Measurements from ENCODE around the gene RHOBTB1.

The RHOBTB1 gene

DNA sequence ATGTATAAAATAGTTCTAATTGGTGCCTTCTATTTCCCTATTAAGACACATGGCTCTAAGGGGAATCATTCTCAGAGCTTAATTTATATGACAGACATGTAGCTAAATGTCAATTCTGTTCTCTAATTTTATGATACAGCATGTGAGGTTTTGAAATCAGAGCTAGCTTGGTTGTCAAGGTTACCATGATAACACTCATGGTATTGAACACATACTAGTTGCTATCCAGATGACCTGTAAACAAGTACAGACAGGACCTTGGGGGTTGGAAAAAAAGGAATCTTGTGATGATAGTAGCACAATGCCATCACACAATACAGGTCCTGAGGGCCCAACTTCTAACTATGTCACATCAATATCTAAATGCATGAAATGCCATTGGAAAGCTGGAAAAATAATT, 49.2 kb downstream of the RHOBTB1 start:
- TF ChIP-seq, protein P1, sequence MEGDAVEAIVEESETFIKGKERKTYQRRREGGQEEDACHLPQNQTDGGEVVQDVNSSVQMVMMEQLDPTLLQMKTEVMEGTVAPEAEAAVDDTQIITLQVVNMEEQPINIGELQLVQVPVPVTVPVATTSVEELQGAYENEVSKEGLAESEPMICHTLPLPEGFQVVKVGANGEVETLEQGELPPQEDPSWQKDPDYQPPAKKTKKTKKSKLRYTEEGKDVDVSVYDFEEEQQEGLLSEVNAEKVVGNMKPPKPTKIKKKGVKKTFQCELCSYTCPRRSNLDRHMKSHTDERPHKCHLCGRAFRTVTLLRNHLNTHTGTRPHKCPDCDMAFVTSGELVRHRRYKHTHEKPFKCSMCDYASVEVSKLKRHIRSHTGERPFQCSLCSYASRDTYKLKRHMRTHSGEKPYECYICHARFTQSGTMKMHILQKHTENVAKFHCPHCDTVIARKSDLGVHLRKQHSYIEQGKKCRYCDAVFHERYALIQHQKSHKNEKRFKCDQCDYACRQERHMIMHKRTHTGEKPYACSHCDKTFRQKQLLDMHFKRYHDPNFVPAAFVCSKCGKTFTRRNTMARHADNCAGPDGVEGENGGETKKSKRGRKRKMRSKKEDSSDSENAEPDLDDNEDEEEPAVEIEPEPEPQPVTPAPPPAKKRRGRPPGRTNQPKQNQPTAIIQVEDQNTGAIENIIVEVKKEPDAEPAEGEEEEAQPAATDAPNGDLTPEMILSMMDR (conservative IDR thresholded peaks at IDR 0.05; ENCODE audit: control insufficient read depth, insufficient read depth, low read depth, low read length): no peak
- peak; percentile 16 for DNase-seq (ENCODE audit: low read depth)
- H3K4me3 ChIP-seq (ENCODE audit: control insufficient read depth, low read depth, low read length): no peak overlapping the region

DNA sequence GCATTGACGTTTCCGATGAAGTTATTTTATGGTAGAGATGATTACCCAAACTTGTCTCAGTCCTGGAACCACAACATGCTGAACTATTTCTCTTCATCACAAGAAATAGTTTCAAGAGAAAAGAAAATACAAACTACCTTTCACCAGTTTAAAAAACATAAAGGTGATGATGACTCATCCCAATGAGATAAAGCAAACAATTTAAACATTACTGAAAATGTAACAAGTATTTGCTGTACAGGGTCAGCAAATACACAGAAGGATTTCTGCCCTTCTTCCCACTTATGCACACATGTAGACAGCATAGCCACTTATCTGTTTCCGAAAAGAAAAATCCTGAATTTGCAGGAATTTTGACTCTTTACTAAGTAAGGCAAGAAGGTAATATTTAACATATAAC, 50.8 kb downstream of the RHOBTB1 start:
- TF ChIP-seq, protein P1 (conservative IDR thresholded peaks at IDR 0.05; ENCODE audit: control insufficient read depth, insufficient read depth, low read depth, low read length): no peak
- no peak for DNase-seq (ENCODE audit: low read depth)
- no peak overlapping the region for H3K4me3 ChIP-seq (ENCODE audit: control insufficient read depth, low read depth, low read length)

DNA sequence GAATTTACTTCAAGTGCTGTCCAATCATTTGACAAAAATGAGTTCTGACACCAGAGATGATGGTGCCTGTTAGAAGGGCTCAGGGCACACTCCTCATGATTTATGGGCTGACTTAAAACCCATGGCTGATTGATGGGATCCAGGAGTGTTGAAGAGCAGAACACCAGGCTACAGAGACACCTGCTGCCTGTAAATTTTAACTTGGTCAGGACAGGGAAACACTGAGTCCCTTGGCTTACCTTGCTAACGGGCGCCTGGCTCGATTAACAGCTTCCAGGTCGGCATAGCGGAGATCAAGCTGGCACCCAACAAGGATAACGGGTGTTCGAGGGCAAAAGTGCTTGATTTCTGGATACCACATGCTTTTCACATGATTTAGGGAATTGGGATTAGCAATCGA, 51.4 kb downstream of the RHOBTB1 start:
- no peak overlapping the region for H3K4me3 ChIP-seq (ENCODE audit: control insufficient read depth, low read depth, low read length)
- TF ChIP-seq, protein P1 (conservative IDR thresholded peaks at IDR 0.05; ENCODE audit: control insufficient read depth, insufficient read depth, low read depth, low read length): no peak
- DNase-seq (ENCODE audit: low read depth): no peak

DNA sequence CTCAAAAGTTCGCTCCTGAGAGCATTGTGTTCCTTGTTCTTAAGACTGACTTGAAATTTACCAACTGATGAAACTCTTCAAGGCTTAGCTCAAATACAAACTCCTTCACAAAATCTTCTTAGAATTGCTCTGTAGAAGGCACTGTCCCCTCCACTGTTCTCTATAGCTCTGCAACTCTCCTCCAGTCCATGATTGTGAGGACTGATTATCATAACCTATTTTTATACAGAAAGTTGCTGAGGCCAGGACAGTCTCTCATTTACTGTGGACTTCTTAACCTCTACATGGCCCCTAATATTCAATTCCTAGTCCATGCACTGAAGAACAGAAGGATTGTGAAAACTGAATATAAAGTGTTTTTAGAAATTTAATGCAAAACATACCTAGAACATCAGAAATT, 53.2 kb downstream of the RHOBTB1 start:
- TF ChIP-seq, protein P1 (conservative IDR thresholded peaks at IDR 0.05; ENCODE audit: control insufficient read depth, insufficient read depth, low read depth, low read length): no peak
- DNase-seq (ENCODE audit: low read depth): no peak
- no peak overlapping the region for H3K4me3 ChIP-seq (ENCODE audit: control insufficient read depth, low read depth, low read length)

DNA sequence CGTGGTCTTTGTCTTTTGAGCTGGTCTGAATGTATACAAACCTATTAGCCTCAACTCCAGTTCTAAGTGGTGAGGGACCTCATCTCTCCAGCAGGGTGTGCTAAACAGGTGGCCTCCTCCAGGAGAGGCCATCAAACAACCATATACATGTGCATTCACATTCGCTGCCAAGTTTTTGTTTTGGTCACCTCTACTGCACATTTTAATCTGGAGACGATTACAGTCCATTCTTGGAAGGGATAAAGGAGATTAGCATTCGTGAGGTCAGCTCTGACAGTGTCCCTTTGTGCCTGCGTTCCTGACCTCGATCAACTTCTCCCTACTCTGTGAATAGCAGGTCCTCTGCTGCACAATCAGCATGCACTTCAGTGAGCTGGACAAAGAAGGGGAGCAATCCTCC, 60.8 kb downstream of the RHOBTB1 start:
- DNase-seq (ENCODE audit: low read depth): peak; percentile 40
- H3K4me3 ChIP-seq (ENCODE audit: control insufficient read depth, low read depth, low read length): no peak overlapping the region
- TF ChIP-seq, protein P1 (conservative IDR thresholded peaks at IDR 0.05; ENCODE audit: control insufficient read depth, insufficient read depth, low read depth, low read length): peak; percentile 47

DNA sequence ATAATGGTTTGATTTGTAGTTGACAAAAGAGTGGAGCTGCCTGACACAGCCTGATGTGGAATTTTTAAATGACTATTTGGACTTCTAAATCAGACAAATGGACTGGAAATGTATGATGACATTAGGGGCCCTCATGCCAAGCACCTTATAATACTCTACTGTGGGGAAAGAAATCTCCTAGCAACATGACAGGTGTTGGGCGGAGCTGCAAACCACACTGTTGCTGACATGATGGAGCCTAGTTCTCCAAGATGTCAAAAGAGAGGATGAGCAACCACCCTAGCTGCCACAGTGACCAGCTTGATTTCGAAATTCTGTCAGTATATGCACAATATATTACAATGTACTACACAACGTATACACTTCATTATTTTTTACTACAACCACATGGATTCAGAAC, 65.8 kb downstream of the RHOBTB1 start:
- TF ChIP-seq, protein P1 (conservative IDR thresholded peaks at IDR 0.05; ENCODE audit: control insufficient read depth, insufficient read depth, low read depth, low read length): no peak
- peak; percentile 14 for DNase-seq (ENCODE audit: low read depth)
- H3K4me3 ChIP-seq (ENCODE audit: control insufficient read depth, low read depth, low read length): no peak overlapping the region

DNA sequence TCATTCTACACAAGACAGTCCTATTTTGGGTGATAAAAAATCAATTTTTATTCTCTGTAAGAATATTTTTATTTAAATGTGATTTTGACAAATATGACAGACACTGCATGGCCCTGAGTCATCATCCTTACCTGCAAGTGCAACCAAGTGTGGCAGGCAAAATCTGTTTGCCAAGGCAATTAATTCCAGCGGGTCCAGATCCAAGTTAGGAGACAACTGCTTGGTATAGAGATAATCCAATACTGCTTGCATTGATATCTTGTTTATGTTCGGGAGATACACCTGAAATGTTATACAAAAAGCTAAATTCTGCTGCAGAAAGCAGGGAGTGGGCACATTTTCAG, 66.2 kb downstream of the RHOBTB1 start:
- H3K4me3 ChIP-seq (ENCODE audit: control insufficient read depth, low read depth, low read length): no peak overlapping the region
- TF ChIP-seq, protein P1 (conservative IDR thresholded peaks at IDR 0.05; ENCODE audit: control insufficient read depth, insufficient read depth, low read depth, low read length): no peak
- DNase-seq (ENCODE audit: low read depth): no peak
